Measurements from ENCODE around the gene NT5C2.

NT5C2 gene

DNA sequence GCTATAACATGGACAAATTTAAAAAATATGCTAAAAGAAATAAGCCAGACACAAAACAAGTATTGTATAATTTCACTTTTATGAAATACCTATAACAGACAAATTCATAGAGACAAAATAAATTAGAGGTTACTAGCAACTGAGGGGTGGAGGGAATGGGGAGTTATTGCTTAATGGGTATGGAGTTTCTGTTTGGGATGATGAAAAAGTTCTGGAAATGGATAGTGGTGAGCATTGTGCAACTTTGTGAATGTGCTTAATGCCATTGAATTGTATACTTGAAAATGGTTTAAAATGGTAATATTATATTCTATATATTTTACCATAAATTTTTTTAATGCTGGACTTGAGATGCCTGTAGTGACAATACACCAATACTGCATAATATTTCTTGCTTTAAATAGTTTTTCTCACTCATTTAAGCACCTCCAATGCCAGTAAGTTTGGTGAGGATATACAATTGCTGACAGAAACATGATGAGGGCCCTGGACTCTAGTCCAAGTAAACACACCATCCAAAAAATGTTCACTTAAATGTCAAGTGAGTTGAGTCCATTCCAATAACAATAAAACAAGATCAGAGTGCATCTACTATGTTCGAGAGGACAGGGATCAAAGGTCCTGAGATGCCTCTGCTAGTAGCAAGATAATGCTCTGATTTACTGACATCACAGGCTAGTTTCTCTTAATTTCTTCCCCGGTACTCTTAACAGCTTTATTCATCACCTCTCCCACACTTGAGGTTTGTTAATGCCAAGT, 71.9 kb downstream of the NT5C2 start:
- no peak for DNase-seq

GRCh38 chr10:103120546-103120945, 72.5 kb downstream of the NT5C2 start:
- DNase-seq = no peak

DNA sequence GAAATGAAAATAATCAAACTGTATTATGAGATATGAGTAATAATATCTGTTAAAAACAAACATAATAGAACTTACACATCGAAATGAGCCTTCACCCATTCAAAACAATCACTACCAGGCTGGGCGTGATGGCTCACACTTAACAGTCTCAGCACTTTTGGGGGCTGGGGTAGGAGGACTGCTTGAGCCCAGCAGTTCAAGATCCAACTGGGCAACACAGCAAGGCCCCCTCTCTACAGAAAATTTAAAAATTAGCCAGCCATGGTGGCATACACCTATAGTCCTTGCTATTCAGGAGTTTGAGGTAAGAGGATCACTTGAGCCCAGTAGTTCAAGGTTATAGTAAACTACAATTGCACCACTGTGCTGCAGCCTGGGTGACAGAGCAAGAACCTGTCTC, 75.8 kb downstream of the NT5C2 start:
- no peak for DNase-seq

GRCh38 chr10:103114876-103115275, 78.2 kb downstream of the NT5C2 start:
- no peak for DNase-seq

DNA sequence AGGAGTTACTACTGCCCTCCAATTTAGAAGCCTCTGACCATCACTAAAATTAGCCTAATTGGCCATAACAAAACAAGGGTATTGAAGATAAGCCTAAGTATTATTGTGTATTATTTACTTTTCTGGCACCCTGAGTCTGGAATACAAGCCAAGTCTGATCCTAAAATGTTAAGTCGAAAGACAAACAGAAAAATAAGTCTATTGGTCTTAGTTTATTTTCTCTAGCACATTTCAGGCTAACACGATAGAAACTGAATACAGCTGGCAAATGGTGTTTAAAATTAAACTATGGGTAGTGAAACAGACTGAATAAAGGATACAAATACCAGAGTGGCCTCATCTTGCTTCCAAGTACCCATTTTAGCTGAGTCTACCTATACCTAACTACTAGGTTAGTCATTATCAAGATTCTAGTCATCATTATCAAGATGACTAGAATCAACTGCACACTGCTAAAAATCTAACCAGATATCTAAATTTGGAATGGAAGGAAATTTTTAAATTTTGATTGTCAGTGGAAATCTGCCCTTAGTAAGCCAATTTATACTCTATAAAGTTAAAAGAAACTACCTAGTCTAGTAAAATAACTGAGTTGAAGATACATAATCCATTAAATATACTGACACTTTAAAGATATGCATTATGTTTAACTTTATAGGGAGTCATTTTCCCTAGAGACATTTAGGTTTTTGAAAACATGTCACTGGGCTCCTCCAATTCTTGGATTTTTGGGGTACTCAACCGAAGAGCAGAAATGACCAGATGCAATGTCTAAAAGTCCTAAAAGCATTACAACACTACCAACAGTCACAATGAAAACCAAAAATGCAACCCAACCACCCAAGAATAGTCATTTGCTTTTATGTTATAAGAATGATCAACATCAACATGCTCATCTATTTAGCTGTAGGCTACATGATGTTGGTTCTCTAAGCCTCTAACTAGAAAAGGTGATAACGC, 80.9 kb downstream of the NT5C2 start:
- no peak for DNase-seq

DNA sequence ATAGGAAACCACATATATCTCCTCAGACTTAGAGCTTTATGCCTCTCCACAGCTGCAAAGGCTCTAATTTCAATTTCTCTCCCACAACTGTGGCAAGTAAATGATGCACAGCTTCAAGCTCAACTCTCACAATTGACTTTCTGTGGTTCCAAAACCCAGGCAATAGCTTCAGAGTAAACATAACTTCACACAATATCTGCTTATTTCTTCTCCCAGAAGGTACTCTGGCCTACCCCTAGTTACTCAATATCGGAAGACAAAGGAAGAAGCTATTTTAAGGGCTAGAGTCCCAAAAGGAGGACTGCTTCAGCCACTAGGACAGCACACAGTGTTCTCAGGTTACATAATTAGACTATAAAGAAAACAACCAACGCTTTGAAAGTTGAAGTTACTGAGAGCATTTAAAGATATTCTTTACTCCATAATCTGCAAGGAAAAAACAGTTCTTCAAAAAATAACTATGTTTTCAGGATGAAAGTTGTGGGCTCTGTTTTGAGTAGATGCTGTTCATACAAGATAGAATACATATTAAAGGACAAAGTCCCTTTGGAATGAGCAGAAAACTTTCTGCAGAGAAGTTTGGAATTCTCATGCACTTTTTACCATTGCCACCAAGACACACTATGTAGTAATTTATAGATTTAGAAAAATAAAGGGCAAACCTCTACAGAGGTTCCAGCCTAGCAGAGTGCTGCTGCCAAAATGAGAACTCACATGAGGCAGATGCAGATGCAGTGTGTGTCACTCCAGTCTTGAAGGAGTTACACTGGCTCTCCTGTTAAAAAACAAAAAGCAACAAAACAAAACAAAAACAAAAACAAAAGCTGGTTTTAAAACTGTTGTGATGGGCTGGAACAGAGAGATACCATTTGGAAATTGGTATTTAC, 81.8 kb downstream of the NT5C2 start:
- DNase-seq = no peak

- no peak for DNase-seq
Measured at GRCh38 chr10:103110407-103110806, 82.7 kb downstream of the NT5C2 start.

DNA sequence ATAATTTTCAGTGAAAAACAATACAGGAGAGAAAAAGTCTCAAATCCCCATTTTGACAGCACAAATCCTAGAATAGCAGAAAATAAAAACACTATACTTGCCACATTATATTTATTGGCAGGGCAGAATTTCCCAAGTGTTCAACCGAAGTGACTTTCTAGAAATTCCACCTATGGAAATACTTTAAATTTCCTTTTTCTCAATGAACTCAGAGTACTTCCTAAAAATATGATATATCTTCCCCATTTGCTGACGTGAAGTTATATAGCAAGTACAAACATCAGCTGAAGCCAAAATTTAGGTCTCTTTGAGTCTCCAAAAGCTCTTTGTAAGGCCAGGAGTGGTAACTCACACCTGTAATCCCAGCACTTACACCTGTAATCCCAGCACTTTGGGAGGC, 83.3 kb downstream of the NT5C2 start:
- no peak for DNase-seq

- DNase-seq = no peak
Measured at GRCh38 chr10:103106539-103106938, 86.5 kb downstream of the NT5C2 start.

- DNase-seq = no peak
Measured at GRCh38 chr10:103105462-103105861, 87.6 kb downstream of the NT5C2 start.

DNA sequence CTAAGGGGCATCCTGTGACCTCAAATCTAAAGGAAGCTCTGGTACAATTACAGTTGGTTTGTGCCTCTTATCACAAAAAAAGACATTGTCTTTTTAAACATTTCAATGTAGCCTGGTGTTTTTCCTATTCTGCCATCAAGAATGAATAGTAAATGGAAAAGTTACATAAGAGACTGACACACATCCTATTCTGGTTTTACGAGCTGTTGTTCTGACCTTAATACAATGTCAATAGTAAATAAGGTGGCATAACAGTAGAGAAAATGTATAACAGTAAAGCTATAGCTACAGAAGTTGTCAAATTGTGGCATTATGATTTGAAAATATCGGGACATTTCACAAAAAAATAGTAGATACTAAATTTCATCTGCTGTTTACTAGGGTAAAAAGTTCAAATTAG, 88.4 kb downstream of the NT5C2 start:
- DNase-seq = no peak

GRCh38 chr10:103103989-103104388, 89.1 kb downstream of the NT5C2 start:
- DNase-seq = no peak

GRCh38 chr10:103102195-103102594, 90.9 kb downstream of the NT5C2 start:
- DNase-seq = no peak

DNA sequence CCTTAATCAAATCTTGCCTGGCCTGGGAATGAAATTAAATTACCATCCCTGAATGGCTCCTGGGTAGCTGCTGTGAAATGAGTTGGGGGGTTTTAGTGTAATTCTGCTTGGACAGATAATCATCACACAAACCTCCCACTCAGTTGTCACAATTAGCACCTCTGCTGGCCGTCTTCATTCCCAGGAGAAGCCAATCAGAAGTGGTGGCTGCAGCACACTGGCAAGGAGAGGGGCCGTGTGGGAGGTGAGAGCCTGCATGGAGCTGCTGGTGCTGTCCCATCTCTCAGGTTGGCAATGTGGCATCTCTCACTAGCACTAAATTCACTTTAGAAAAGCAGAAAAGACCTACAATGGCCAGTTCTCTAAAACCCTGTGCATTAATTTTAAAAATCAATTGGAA, 92.5 kb downstream of the NT5C2 start:
- DNase-seq = no peak

DNA sequence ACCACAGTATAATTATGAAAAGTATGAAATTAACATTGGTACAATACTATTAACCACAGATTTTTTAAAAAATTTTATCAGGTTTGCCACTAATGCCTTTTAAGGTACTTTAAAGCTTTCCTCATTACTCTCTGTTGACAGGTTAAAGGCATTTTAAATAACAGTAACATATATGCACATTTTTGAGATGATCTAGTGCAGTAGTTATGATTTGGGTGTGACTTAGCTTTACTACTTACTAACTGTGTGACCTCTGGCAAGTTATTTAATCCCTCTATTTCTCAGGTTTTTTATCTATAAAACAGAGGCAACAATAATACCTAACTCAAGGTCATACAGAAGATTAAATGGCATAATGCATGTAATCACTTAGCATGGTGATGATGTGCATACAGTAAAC, 94.8 kb downstream of the NT5C2 start:
- no peak for DNase-seq

GRCh38 chr10:103096130-103096529, 96.9 kb downstream of the NT5C2 start:
- no peak for DNase-seq

- DNase-seq = no peak
Measured at GRCh38 chr10:103095005-103095404, 98.1 kb downstream of the NT5C2 start.

DNA sequence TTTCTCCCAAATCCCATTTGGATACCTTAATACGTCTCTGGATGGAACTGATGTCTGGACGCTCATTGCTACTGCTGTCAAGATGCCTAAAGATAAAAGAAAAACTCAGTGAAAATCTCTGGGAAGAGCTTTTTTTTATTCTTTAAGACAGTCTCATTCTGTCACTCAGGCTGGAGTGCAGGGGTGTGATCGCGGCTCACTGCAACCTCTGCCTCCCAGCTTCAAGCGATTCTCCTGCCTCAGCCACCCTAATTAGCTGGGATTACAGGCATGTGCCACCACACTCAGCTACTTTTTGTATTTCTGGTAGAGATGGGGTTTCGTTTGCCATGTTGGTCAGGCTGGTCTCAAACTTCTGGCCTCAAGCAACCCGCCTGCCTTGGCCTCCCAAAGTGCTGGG, 102.2 kb downstream of the NT5C2 start:
- DNase-seq = no peak

- no peak for DNase-seq
Measured at GRCh38 chr10:103089493-103089892, 103.6 kb downstream of the NT5C2 start.

DNA sequence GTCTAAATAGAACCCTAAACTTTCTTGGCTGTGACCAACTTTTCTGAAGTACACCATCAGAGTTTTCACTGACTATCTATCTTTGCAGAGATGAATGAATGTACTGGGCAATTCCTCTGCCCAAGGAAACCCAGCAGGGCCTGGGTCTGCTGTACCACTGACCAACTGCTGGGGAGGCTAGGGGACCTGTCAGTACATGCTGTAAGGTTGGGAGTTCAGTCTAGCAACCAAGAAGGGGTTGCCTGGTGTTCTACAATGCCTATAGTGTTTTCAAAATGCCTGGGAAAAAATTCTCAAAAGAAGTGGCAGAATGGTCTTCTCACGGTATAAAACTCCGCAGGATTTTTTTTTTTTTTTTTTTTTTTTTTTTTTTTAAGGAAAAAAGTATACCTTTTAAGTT, 106.3 kb downstream of the NT5C2 start:
- no peak for DNase-seq

DNA sequence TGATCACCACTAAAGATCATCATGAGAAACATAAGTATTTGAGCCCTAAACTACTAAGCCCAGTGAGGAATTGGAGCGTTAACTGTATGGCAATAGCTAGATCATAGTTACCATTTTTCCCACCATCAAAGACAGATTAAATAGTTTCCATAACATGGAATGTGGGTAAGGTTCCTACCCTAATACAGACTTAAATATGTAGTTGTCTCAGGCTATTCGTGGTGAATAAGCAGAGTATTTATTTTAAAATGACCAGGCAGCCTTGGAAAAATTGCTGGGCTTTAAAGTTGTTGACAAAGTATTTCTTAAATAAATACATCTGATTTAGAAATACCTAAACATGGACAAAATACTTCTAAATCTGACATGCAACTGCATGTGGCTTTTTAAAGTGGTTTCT, 106.8 kb downstream of the NT5C2 start:
- DNase-seq = no peak

DNA sequence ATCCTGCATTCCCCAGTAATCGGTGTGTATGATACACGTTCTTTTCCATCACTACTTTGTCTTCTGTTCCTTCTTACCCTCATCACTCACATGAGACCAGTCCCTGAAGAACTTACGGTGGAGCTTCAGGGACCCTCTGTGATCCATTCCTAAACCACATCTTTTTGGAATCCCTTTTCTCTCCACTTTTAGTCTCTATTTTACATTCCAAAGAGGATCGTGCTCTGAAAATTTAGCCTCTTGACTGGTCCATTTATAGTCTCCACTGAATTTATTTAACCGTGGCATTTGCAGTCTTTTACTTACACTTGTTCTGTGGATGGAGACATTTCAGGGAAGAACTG, 109.1 kb downstream of the NT5C2 start:
- no peak for DNase-seq

DNA sequence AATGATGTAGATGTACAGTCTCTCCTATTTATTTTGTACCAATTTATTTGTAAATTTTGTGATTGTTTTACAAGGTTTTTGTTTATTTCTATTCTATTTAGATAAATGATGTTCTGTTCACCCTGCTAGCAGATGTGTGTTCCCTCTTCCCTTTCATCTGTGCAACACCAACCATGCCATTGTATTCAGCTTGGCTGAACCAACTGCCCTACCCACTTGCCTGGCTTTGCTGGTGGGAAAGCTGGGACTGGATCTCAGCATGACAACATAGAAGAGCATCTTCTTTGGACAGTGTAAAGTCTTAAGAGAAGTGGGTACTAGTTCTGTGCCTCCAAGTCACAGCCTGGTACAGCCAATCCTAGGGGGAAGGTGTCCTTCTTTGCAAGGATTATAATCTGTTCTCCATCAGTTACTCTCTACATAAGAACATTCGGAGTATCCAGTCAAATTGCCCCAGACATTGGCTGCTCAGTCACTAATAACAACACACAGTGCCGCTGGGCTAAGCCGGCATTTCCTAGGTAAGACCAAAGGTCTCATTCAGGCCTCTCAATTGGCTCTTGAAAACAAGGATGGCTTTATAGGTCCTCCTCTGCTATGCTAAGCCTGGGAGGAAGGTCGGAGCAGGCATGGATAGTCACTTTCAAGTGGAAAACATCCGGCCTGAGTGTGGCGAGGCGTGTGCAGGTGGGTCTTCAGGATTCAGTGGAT, 109.7 kb downstream of the NT5C2 start:
- no peak for DNase-seq

All from SHP77 treated with DMSO at 0.1 percent for 48 hours (cell line).